Smooth muscle cell (in vitro differentiated cells): ENCODE results near the gene KIF26B. TPM values are rescaled to one million over a fixed set of nuclear protein-coding genes. Genes with fewer than 3 reads are reported as not detected.

Experiments
- DNase-seq: peaks from one replicate; lab custom pipeline; 2025; ENCODE audit not compliant: unreplicated experiment; lab: John Stamatoyannopoulos, UW
- H2AFZ ChIP-seq: fragments of 200-600 bp; sonication (generic); 2 replicates; pipeline ENCODE4 v1.6.0; 2016; ENCODE audit warnings: antibody characterized with exemption, low read depth, mild to moderate bottlenecking
- H3F3A ChIP-seq: fragments of 200-600 bp; sonication (generic); 2 replicates; pipeline ENCODE4 v1.6.0; 2017; ENCODE audit warnings: antibody characterized with exemption, low read depth
- H3K27ac ChIP-seq: fragments of 200-600 bp; sonication (generic); 2 replicates; pipeline ENCODE4 v1.5.1; 2016; ENCODE audit warnings: low read depth, mild to moderate bottlenecking
- H3K27me3 ChIP-seq: fragments of 200-600 bp; sonication (generic); 2 replicates; pipeline ENCODE4 v1.6.1; 2016; ENCODE audit warnings: low read depth, mild to moderate bottlenecking
- H3K36me3 ChIP-seq: fragments of 200-600 bp; sonication (generic); 2 replicates; pipeline ENCODE4 v1.5.1; 2016; ENCODE audit warnings: low read depth
- H3K4me1 ChIP-seq: fragments of 200-600 bp; sonication (generic); 2 replicates; pipeline ENCODE4 v1.5.1; 2016; ENCODE audit warnings: low read depth
- H3K4me2 ChIP-seq: fragments of 200-600 bp; sonication (generic); 2 replicates; pipeline ENCODE4 v1.6.0; 2016; ENCODE audit warnings: mild to moderate bottlenecking
- H3K4me3 ChIP-seq: fragments of 200-600 bp; sonication (generic); 2 replicates; pipeline ENCODE4 v1.5.1; 2016; ENCODE audit warnings: mild to moderate bottlenecking
- H3K79me2 ChIP-seq: fragments of 200-600 bp; sonication (generic); 2 replicates; pipeline ENCODE4 v1.6.0; 2016; ENCODE audit warnings: low read depth, mild to moderate bottlenecking
- H3K9ac ChIP-seq: fragments of 200-600 bp; sonication (generic); 2 replicates; pipeline ENCODE4 v1.6.0; 2016; ENCODE audit warnings: low read depth
- H3K9me3 ChIP-seq: fragments of 200-600 bp; sonication (generic); replicated peaks from 2 replicates; pipeline ENCODE4 v1.5.1; 2016; ENCODE audit warnings: low read depth
- H4K20me1 ChIP-seq: fragments of 200-600 bp; sonication (generic); 2 replicates; pipeline ENCODE4 v1.6.0; 2016; ENCODE audit warnings: low read depth
- CTCF ChIP-seq: fragments of 200-600 bp; sonication (generic); IDR thresholded peaks from 2 replicates; pipeline ENCODE4 v1.5.1; 2017; ENCODE audit warnings: borderline replicate concordance, mild to moderate bottlenecking, antibody characterized with exemption; ENCODE audit not compliant: insufficient read depth, poor library complexity, severe bottlenecking
- WGBS: methylation state at CpG from one replicate; pipeline ENCODE4 v1.1.7; 2016; ENCODE audit warnings: low lambda C conversion rate; 5-methylcytosine and 5-hydroxymethylcytosine counted together
- polyA plus RNA-seq: library from polyadenylated mRNA; unstranded; fragments of >200 nt; fragmentation: Nextera tagmentation; extraction: Ambion mirVana; gene quantifications from 2 replicates; pipeline ENCODE4 v1.2.1, GENCODE V29; 2016
- total RNA-seq: library from RNA; depleted of rRNA; stranded (reverse); fragments of >200 nt; gene quantifications from 2 replicates; pipeline ENCODE4 v1.2.3, GENCODE V29; 2014

Gene KIF26B
- total and polyA plus RNA-seq, 2 experiments from 2014 or later: 24.9 to 43.3 TPM

- no peak for DNase-seq
- H3F3A ChIP-seq: peaks cover 11% of the 10 kb centered on the region
Observed at GRCh38 chr1:245622332-245623014, 467.7 kb downstream of the KIF26B start.

GRCh38 chr1:245641384-245641783 is 486.6 kb downstream of the KIF26B start:
- Histone ChIP-seq H3K27me3 (no peaks in the 10 kb centered on the region), H2AFZ (no peak overlapping the region), H3K4me3 (no peak overlapping the region), H4K20me1 (no peaks in the 10 kb centered on the region), H3K27ac (no peak overlapping the region), H3F3A (no peaks in the 10 kb centered on the region), H3K36me3 (peaks cover 14% of the 10 kb centered on the region), H3K4me1 (no peaks in the 10 kb centered on the region), H3K9ac (no peak overlapping the region), H3K79me2 (peaks cover 29% of the 10 kb centered on the region), H3K9me3 (no peaks in the 10 kb centered on the region), H3K4me2 (no peak overlapping the region)
- no peak for DNase-seq
- WGBS: 93% methylated on average over 1 of the region's 1 CpG
- TF ChIP-seq CTCF: no peak

More at GRCh38 chr1:245622332-245623014, 467.7 kb downstream of the KIF26B start:
- 67% methylated on average over 18 of the region's 18 CpGs for WGBS
- Histone ChIP-seq H3K4me2 (no peak overlapping the region), H3K36me3 (no peaks in the 10 kb centered on the region), H3K9ac (no peak overlapping the region), H3K4me1 (no peaks in the 10 kb centered on the region), H4K20me1 (peaks cover 6% of the 10 kb centered on the region), H3K9me3 (no peaks in the 10 kb centered on the region), H3K79me2 (no peaks in the 10 kb centered on the region), H3K27ac (peak overlapping the region; percentile 24), H3K4me3 (no peak overlapping the region), H2AFZ (no peak overlapping the region), H3K27me3 (no peaks in the 10 kb centered on the region)
- no peak for TF ChIP-seq CTCF

DNA sequence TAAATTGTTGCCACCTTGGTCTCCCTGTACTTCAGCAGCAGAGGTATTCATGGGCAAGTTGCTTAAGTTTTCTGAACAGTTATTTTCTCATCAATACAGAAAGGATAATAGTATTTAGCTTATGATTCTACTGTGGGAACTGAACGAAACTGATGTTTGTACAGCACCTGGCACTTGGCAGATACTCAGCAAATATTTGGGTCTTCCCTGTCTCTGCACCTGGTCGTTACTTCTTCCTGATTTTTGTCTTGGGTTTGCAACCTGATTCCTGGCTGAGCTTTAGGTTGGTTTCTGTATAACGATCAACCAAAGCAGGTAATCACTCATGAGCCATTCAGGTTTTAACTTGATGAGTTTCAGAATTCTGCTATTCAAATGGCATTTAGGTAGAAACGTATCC is 490.6 kb downstream of the KIF26B start:
- no peaks in the 10 kb centered on the region for H3K79me2 ChIP-seq
- H3K9me3 ChIP-seq: no peaks in the 10 kb centered on the region
- H3K4me1 ChIP-seq: no peaks in the 10 kb centered on the region
- no peaks in the 10 kb centered on the region for H3K27me3 ChIP-seq
- H3K9ac ChIP-seq: no peak overlapping the region
- no peak overlapping the region for H3K4me2 ChIP-seq
- H3F3A ChIP-seq: peaks cover 6% of the 10 kb centered on the region
- no peaks in the 10 kb centered on the region for H4K20me1 ChIP-seq
- no peak overlapping the region for H3K27ac ChIP-seq
- TF ChIP-seq CTCF: no peak
- WGBS: 78% methylated on average over 4 of the region's 4 CpGs
- H3K4me3 ChIP-seq: no peak overlapping the region
- DNase-seq: no peak
- H2AFZ ChIP-seq: no peak overlapping the region
- H3K36me3 ChIP-seq: peaks cover 7% of the 10 kb centered on the region

DNA sequence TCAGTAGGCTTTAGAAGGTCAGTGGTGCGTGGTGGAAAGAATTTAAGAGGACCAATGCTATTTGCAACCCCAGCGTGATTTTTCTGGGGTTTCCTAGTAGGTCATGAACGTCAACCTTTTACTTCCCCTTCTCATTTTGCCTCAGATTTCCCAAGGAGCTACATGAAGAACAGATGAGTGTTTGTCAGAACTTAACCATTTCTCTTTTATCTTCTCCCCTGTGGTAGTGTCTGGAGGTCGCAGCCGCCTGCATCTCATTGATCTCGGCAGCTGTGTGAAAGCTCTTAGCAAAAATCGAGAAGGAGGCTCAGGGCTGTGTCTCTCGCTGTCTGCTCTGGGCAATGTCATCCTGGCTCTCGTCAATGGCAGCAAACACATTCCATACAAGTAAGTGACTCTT is 491.1 kb downstream of the KIF26B start:
- H3K79me2 ChIP-seq: no peaks in the 10 kb centered on the region
- no peak for TF ChIP-seq CTCF

More for the DNA sequence above, 491.1 kb downstream of the KIF26B start:
- H3K4me2 ChIP-seq: no peak overlapping the region
- H3F3A ChIP-seq: peaks cover 6% of the 10 kb centered on the region
- peaks cover 5% of the 10 kb centered on the region for H3K36me3 ChIP-seq
- H3K9ac ChIP-seq: no peak overlapping the region
- no peak overlapping the region for H2AFZ ChIP-seq
- H3K27ac ChIP-seq: no peak overlapping the region
- no peaks in the 10 kb centered on the region for H3K4me1 ChIP-seq
- WGBS: 51% methylated on average over 9 of the region's 9 CpGs
- H3K27me3 ChIP-seq: no peaks in the 10 kb centered on the region
- no peak for DNase-seq
- no peaks in the 10 kb centered on the region for H4K20me1 ChIP-seq
- no peak overlapping the region for H3K4me3 ChIP-seq
- no peaks in the 10 kb centered on the region for H3K9me3 ChIP-seq
